CD8-positive, alpha-beta memory T cell (primary cell): Measurements from ENCODE around the gene HLCS. TPM values are rescaled to one million over a fixed set of nuclear protein-coding genes. Genes with fewer than 3 reads are reported as not detected.

ENCODE experiments used
- CTCF ChIA-PET: fragments of 350-600 bp; sonication (Branson Sonifier 250); formaldehyde crosslinking; loops from one replicate; lab custom pipeline; 2021; ENCODE audit warnings: antibody characterized with exemption; lab: Charles Lee
- POLR2A ChIA-PET: fragments of 350-600 bp; sonication (Branson Sonifier 250); formaldehyde crosslinking; loops from one replicate; lab custom pipeline; 2021; ENCODE audit warnings: antibody characterized with exemption; lab: Charles Lee
- DNase-seq, 5 donors: peaks; one replicate each; pipeline versions ENCODE4 v3.0.0 to v3.0.0-alpha.2; 2020 to 2022; ENCODE audit warnings: mixed read lengths in 1 of 5
- H3K27ac ChIP-seq: one replicate; pipeline ENCODE4 v1.7.0; 2013; ENCODE audit warnings: low read depth, mild to moderate bottlenecking, low read length, moderate library complexity
- H3K27me3 ChIP-seq: 2 replicates; pipeline ENCODE4 v1.7.0; 2013; ENCODE audit warnings: low read length, mild to moderate bottlenecking; ENCODE audit not compliant: insufficient read depth, poor library complexity, severe bottlenecking
- H3K36me3 ChIP-seq: 2 replicates; pipeline ENCODE4 v1.7.0; 2013; ENCODE audit warnings: mild to moderate bottlenecking, low read length, moderate library complexity; ENCODE audit not compliant: insufficient read depth
- H3K4me1 ChIP-seq: 2 replicates; pipeline ENCODE4 v1.7.0; 2013; ENCODE audit warnings: mild to moderate bottlenecking, low read length, moderate library complexity; ENCODE audit not compliant: insufficient read depth
- H3K4me3 ChIP-seq: 2 replicates; pipeline ENCODE4 v1.7.0; 2013; ENCODE audit warnings: mild to moderate bottlenecking, low read length
- H3K9me3 ChIP-seq: 2 replicates; pipeline ENCODE4 v1.7.0; 2013; ENCODE audit warnings: mild to moderate bottlenecking, low read length
- H3K27ac Mint-ChIP-seq, 8 donors: one replicate each; pipeline ENCODE4 v1.8.0; 2020 to 2021; ENCODE audit warnings: mixed read lengths in 8 of 8, mild to moderate bottlenecking in 6 of 8, inconsistent platforms in 3 of 8, moderate library complexity in 3 of 8
- H3K27me3 Mint-ChIP-seq, 2 donors: one replicate each; pipeline ENCODE4 v1.8.0; 2020 to 2021; ENCODE audit warnings: mixed read lengths in 2 of 2, mild to moderate bottlenecking in 1 of 2, moderate library complexity in 1 of 2
- H3K36me3 Mint-ChIP-seq, 3 donors: one replicate each; pipeline ENCODE4 v1.8.0; 2020 to 2021; ENCODE audit warnings: mixed read lengths in 3 of 3, inconsistent platforms in 1 of 3, mild to moderate bottlenecking in 1 of 3
- H3K4me1 Mint-ChIP-seq, 3 donors: one replicate each; pipeline ENCODE4 v1.8.0; 2020 to 2021; ENCODE audit warnings: mixed read lengths in 3 of 3, inconsistent platforms in 1 of 3, mild to moderate bottlenecking in 1 of 3
- H3K4me3 Mint-ChIP-seq, 7 donors: one replicate each; pipeline ENCODE4 v1.8.0; 2020 to 2021; ENCODE audit warnings: mixed read lengths in 7 of 7, mild to moderate bottlenecking in 6 of 7, moderate library complexity in 4 of 7, inconsistent platforms in 2 of 7
- H3K9me3 Mint-ChIP-seq, 5 donors: one replicate each; pipeline ENCODE4 v1.8.0; 2020 to 2022; ENCODE audit warnings: mixed read lengths in 5 of 5, mild to moderate bottlenecking in 3 of 5, moderate library complexity in 2 of 5, inconsistent platforms in 1 of 5
- polyA plus RNA-seq: library from polyadenylated mRNA; unstranded; fragments of 300-500 nt; fragmentation: Illumina TruSeq; gene quantifications from one replicate; pipeline ENCODE4 v1.2.3, GENCODE V29; 2021
- total RNA-seq, 2 experiments: library from RNA; stranded (reverse); gene quantifications; one replicate each; pipeline ENCODE4 v1.2.3, GENCODE V29; 2021

HLCS gene
- total and polyA plus RNA-seq, 3 experiments from 2014 or later, result 12.7 to 14.7 (median 13.4) TPM

- Histone ChIP-seq H3K27ac (no peak overlapping the region), H3K36me3 (no peaks in the 10 kb centered on the region), H3K4me3 (no peak overlapping the region), H3K27me3 (no peaks in the 10 kb centered on the region), H3K4me1 (no peaks in the 10 kb centered on the region), H3K9me3 (no peaks in the 10 kb centered on the region)
- Mint-ChIP-seq H3K27ac (peak overlapping the region in 1 of 8 donors; percentile 22), H3K36me3 (peaks cover 0 to 3% (median 0%) of the 10 kb centered on the region in 3 donors), H3K27me3 (no peaks in the 10 kb centered on the region), H3K4me3 (no peak overlapping the region), H3K4me1 (peaks cover 0 to 7% (median 2%) of the 10 kb centered on the region in 3 donors), H3K9me3 (no peaks in the 10 kb centered on the region)
- CTCF ChIA-PET, result no interaction called here
- DNase-seq, result no peak
- POLR2A ChIA-PET, result no interaction called here
Observed at GRCh38 chr21:36852864-36853263, 113.6 kb downstream of the HLCS start.

DNA sequence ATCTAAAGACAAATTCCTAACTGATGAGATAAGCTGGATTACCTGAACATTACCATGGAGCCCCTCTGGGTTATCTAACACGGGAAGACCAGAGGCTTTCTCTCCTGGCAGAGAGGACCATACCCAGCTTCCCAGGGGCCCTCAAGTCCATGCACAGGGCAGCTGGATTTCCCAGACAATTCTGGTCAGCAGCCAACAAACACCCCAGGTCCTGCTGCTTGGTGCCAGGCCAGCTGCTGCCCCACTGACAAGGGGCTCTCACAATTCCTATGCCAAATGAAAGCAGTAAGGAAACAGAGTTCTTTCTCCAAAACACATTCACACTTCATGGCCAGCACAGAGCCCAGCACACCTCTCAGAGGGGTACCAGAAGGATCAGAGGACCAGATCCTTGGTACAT lies 114.2 kb downstream of the HLCS start:
- Histone ChIP-seq H3K36me3 (no peaks in the 10 kb centered on the region), H3K27me3 (no peaks in the 10 kb centered on the region), H3K9me3 (no peaks in the 10 kb centered on the region), H3K4me1 (no peaks in the 10 kb centered on the region), H3K27ac (no peak overlapping the region), H3K4me3 (no peak overlapping the region)
- H3K4me1 Mint-ChIP-seq, result peaks cover 0 to 7% (median 2%) of the 10 kb centered on the region in 3 donors
- CTCF ChIA-PET, result no interaction called here
- peaks cover 0 to 3% (median 0%) of the 10 kb centered on the region in 3 donors for H3K36me3 Mint-ChIP-seq
- no peaks in the 10 kb centered on the region for H3K27me3 Mint-ChIP-seq
- no peak overlapping the region for H3K4me3 Mint-ChIP-seq
- H3K9me3 Mint-ChIP-seq, result no peaks in the 10 kb centered on the region
- peak overlapping the region in 1 of 8 donors; percentile 65 for H3K27ac Mint-ChIP-seq
- DNase-seq, result no peak
- POLR2A ChIA-PET, result no interaction called here

GRCh38 chr21:36851121-36851520 lies 115.3 kb downstream of the HLCS start:
- Mint-ChIP-seq H3K27me3 (no peaks in the 10 kb centered on the region), H3K27ac (no peak overlapping the region), H3K36me3 (peaks cover 0 to 6% (median 0%) of the 10 kb centered on the region in 3 donors), H3K9me3 (no peaks in the 10 kb centered on the region), H3K4me3 (no peak overlapping the region), H3K4me1 (peaks cover 0 to 2% (median 0%) of the 10 kb centered on the region in 3 donors)
- no peaks in the 10 kb centered on the region for H3K27me3 ChIP-seq
- H3K4me3 ChIP-seq, result no peak overlapping the region
- no peak for DNase-seq
- H3K36me3 ChIP-seq, result no peaks in the 10 kb centered on the region
- POLR2A ChIA-PET, result interaction anchor here (0.7 kb wide), 1 partner anchor 14 kb away, joined by 3 read pairs; no protein-coding TSS in a partner anchor
- no peaks in the 10 kb centered on the region for H3K4me1 ChIP-seq
- H3K9me3 ChIP-seq, result no peaks in the 10 kb centered on the region
- H3K27ac ChIP-seq, result no peak overlapping the region
- CTCF ChIA-PET, result no interaction called here

GRCh38 chr21:36850372-36850771 lies 116.1 kb downstream of the HLCS start:
- H3K9me3 ChIP-seq, result no peaks in the 10 kb centered on the region
- DNase-seq, result no peak
- Mint-ChIP-seq H3K36me3 (peaks cover 0 to 6% (median 0%) of the 10 kb centered on the region in 3 donors), H3K4me1 (peaks cover 0 to 3% (median 2%) of the 10 kb centered on the region in 3 donors), H3K4me3 (no peak overlapping the region), H3K27ac (no peak overlapping the region), H3K9me3 (no peaks in the 10 kb centered on the region), H3K27me3 (no peaks in the 10 kb centered on the region)
- no peaks in the 10 kb centered on the region for H3K27me3 ChIP-seq
- H3K4me1 ChIP-seq, result no peaks in the 10 kb centered on the region
- ChIA-PET CTCF (no interaction called here), POLR2A (no interaction called here)
- no peak overlapping the region for H3K27ac ChIP-seq
- H3K4me3 ChIP-seq, result no peak overlapping the region
- H3K36me3 ChIP-seq, result no peaks in the 10 kb centered on the region

DNA sequence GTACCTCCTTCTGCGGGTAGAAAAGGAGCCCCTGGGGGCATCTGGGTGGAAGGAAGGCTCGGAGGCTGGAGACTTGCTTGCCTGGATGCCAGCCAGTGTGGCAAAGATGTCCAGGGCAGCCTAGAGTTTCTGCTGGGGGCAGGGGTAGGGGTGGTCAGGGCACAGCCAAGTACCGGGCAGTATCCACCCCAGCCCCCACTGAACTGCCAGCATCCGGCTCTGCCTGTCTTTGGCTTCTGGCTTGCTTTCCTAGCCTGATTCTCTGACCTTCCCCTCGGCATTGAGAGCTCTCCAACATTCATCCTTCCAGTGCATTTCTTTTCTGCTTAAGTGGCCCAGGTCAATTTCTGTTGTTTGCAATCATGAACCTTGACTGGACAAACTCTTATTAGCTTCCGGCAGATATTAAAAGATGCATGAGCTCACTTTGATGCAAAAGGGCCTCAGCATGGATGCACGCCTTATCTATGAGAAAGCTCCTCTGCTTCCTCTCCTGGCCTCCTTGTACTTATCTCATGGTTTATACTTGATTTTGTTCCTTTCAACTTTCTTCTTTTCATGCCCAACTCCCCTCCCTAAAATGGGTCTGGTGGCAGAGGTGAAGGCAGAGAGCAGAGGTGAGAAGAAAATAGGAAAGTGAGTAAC lies 116.9 kb downstream of the HLCS start:
- Histone ChIP-seq H3K4me3 (no peak overlapping the region), H3K27me3 (no peaks in the 10 kb centered on the region), H3K36me3 (no peaks in the 10 kb centered on the region), H3K9me3 (no peaks in the 10 kb centered on the region), H3K27ac (no peak overlapping the region), H3K4me1 (no peaks in the 10 kb centered on the region)
- ChIA-PET CTCF (no interaction called here), POLR2A (no interaction called here)
- no peak for DNase-seq
- H3K9me3 Mint-ChIP-seq, result no peaks in the 10 kb centered on the region
- peaks cover 0 to 6% (median 0%) of the 10 kb centered on the region in 3 donors for H3K36me3 Mint-ChIP-seq
- no peak overlapping the region for H3K27ac Mint-ChIP-seq
- H3K4me3 Mint-ChIP-seq, result no peak overlapping the region
- H3K4me1 Mint-ChIP-seq, result peaks cover 0 to 6% (median under 1%) of the 10 kb centered on the region in 3 donors
- H3K27me3 Mint-ChIP-seq, result no peaks in the 10 kb centered on the region

DNA sequence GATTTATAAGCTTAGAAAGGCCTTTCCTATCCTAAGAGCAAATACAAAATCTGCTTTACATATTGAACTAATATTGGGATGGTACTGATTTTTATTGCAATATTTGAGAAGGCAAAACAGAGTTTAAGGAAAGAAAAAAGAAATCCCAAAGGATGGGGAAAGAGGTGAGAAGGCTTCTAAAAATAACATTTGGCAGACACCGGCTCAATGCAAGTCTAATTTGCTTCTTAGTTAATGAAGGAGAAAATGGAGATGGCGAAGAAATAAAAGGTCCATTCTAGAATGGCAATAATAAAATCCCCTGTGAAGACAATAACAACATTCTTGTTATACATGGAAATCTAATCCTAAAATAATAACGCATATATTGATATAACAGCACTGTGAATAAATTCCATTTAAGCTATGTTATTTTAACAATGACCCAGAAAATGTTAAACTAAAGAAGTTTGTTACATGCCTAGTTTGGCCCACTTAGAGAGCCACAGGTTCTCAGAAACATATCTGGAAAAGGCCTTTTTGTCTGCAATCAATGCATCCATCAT lies 117.7 kb downstream of the HLCS start:
- Histone ChIP-seq H3K27me3 (no peaks in the 10 kb centered on the region), H3K4me1 (no peaks in the 10 kb centered on the region), H3K27ac (no peak overlapping the region), H3K4me3 (no peak overlapping the region), H3K36me3 (no peaks in the 10 kb centered on the region), H3K9me3 (no peaks in the 10 kb centered on the region)
- H3K4me1 Mint-ChIP-seq, result peaks cover 0 to 6% (median 0%) of the 10 kb centered on the region in 3 donors
- ChIA-PET CTCF (no interaction called here), POLR2A (no interaction called here)
- peaks cover 0 to 6% (median 0%) of the 10 kb centered on the region in 3 donors for H3K36me3 Mint-ChIP-seq
- peak overlapping the region in 1 of 8 donors; percentile 5 for H3K27ac Mint-ChIP-seq
- no peaks in the 10 kb centered on the region for H3K27me3 Mint-ChIP-seq
- no peaks in the 10 kb centered on the region for H3K9me3 Mint-ChIP-seq
- DNase-seq, result no peak
- H3K4me3 Mint-ChIP-seq, result no peak overlapping the region

GRCh38 chr21:36847189-36847588 lies 119.3 kb downstream of the HLCS start:
- Histone ChIP-seq H3K4me3 (no peak overlapping the region), H3K36me3 (no peaks in the 10 kb centered on the region), H3K9me3 (no peaks in the 10 kb centered on the region), H3K4me1 (no peaks in the 10 kb centered on the region), H3K27me3 (no peaks in the 10 kb centered on the region), H3K27ac (no peak overlapping the region)
- Mint-ChIP-seq H3K27ac (no peak overlapping the region), H3K27me3 (no peaks in the 10 kb centered on the region), H3K4me1 (peaks cover 0 to 6% (median 0%) of the 10 kb centered on the region in 3 donors), H3K36me3 (peaks cover under 1 to 6% (median 2%) of the 10 kb centered on the region in 3 donors), H3K9me3 (no peaks in the 10 kb centered on the region), H3K4me3 (no peak overlapping the region)
- ChIA-PET POLR2A (no interaction called here), CTCF (no interaction called here)
- no peak for DNase-seq

DNA sequence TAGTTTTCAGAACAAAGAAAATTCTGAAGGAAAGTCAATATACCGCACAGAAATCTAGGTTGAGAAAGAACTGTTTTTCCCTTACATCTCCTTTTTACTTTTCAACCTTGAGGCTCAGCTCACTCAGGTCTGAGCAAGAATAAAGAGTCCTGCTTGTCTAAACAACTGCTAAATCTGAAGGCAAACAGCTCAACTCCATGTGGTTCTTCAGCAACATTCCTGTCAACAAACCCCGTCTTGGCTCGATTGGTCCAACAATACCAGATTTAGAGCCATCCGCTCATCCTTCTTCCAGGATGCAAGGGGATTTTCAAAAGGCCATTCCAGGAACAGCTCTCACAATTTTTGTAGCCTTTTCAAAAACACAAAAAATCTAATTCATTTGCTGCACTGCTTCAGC lies 119.8 kb downstream of the HLCS start:
- Mint-ChIP-seq H3K27me3 (no peaks in the 10 kb centered on the region), H3K9me3 (no peaks in the 10 kb centered on the region), H3K4me1 (peaks cover 0 to 6% (median 0%) of the 10 kb centered on the region in 3 donors), H3K4me3 (no peak overlapping the region), H3K27ac (no peak overlapping the region), H3K36me3 (peaks cover 2 to 9% (median 6%) of the 10 kb centered on the region in 3 donors)
- Histone ChIP-seq H3K27ac (no peak overlapping the region), H3K36me3 (no peaks in the 10 kb centered on the region), H3K9me3 (no peaks in the 10 kb centered on the region), H3K4me3 (no peak overlapping the region), H3K27me3 (no peaks in the 10 kb centered on the region), H3K4me1 (no peaks in the 10 kb centered on the region)
- ChIA-PET CTCF (no interaction called here), POLR2A (no interaction called here)
- no peak for DNase-seq
